Measurements from ENCODE around the gene NDUFAB1.
"Not testable (repeated sequence)": the region's sequence is repeated elsewhere in the genome, so short reads cannot be mapped to it uniquely, and the experiment has no call there.

Gene NDUFAB1

GRCh38 chr16:23584186-23585076 lies 11.7 kb downstream of the NDUFAB1 start:
- no peak for DNase-seq (ENCODE audit: low read depth)

- not testable (repeated sequence) for DNase-seq (ENCODE audit: low read depth)
These were observed 12.8 kb downstream of the NDUFAB1 start for GRCh38 chr16:23583271-23583670.

DNA sequence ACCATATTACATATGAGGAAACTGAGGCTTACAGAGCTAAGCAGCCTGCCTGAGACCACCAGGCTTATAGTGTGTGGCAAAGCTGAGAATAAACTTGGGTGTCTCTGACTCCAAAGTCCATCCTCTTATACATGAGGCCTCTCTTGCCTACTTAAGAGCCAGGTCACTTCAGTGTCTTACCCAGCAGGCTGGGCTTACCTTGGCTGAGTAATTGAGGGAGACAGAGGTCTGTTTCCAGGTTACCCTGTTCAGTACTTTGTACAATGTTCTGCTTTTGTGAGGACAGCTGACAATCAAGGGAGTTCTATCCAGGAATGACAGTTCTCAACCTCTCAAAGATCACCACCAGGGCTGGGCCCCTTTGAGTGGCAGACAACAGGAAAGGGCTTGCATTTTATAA lies 14.4 kb downstream of the NDUFAB1 start:
- no peak for DNase-seq (ENCODE audit: low read depth)

- DNase-seq (ENCODE audit: low read depth), result no peak
These were observed 15.7 kb downstream of the NDUFAB1 start for GRCh38 chr16:23580391-23580790.

- no peak for DNase-seq (ENCODE audit: low read depth)
These were observed 16.7 kb downstream of the NDUFAB1 start for GRCh38 chr16:23579371-23579770.

DNA sequence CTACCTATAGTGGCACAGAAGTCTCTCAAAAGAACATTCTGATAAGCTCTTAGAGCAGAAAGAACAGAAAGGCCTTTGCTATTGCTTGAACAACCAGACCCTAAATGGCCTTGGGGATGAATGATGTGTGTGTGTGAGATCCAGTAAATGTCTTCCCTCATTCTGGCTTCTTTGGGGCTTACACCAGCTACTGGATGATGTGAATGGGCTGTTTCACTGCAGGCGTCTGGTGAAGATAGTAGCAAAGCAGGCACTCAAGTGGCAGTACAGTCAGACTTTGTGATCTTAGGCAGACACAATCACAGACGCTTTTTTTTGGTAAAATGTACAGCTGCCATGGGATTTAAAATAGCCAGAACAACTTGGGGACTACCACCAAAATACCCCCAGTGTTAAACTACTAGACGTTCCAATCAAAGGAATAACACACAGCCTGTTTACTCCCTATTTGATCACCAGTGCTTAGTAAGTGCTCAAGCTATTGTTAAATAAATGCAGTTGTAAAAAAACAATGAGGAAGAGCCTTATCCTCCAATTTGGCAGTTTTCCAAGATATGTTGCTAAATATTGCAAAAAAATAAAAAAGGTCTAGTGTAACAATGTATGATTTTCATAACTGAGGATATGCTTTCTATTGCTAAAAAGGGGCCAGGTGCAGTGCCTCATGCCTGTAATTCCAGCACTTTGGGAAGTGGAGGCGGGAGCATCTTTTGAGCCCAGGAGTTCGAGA lies 17.9 kb downstream of the NDUFAB1 start:
- DNase-seq (ENCODE audit: low read depth), result no peak

GRCh38 chr16:23577493-23577892 lies 18.6 kb downstream of the NDUFAB1 start:
- no peak for DNase-seq (ENCODE audit: low read depth)

GRCh38 chr16:23575834-23576233 lies 20.3 kb downstream of the NDUFAB1 start:
- DNase-seq (ENCODE audit: low read depth), result no peak

DNA sequence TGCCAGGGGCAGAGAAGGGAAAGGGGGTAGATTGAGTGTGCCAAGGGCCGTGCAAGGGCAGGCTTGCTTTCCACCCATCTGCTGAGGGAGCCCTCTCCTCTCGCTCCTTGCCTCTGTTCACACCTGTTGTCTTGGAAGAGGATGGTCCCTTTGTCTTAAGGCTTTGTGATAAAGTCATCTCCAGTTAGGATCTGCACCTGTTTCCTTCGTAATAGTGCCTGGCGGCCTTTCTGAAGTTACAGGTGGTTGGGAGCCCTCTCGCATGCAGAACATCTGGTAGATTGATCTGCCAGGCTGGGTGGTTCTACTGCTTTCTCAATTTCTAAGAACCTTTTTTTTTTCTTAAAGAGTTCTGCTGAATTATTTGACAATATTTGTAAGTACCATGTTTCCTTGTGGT lies 22.3 kb downstream of the NDUFAB1 start:
- DNase-seq (ENCODE audit: low read depth), result no peak

DNA sequence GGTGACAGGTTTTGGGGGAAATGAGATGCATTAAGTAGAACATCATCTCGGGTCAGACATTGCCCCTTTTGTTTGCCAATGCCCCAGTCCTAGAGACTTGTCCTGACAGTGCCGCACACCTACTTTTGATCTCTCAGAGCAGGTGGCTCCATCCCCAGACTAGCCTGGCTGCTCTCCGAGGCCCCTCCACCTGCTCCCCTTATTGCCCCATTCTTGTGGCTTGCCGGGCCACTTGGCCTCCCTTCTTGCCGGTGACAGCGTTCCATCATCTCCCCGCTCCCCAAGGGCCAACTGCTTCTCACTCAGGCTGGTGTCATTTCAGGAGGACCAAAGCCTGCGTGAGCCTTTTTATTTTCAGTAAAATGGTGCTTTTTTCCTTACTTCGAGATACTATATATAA lies 23.7 kb downstream of the NDUFAB1 start:
- DNase-seq (ENCODE audit: low read depth), result no peak

DNA sequence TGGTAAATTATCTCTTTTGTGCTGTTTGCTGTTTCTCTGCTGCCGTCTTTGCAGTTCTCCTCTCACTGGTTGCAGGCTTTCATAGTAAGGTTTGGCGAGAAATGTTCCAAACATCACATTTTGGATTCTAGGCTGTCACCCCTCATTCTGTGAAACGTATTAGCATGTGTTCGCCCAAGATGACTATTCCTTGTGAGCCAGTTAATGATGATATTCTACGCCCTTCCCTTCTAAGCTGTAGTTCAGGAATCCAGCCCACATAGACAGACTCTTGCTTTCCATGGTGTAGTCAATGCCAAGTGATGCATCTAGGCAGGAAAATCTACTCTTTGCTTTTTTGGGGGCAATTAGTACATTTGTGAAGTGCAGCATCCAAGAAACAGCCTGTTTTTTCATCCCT lies 24.2 kb downstream of the NDUFAB1 start:
- DNase-seq (ENCODE audit: low read depth), result no peak

- no peak for DNase-seq (ENCODE audit: low read depth)
These were observed 25.0 kb downstream of the NDUFAB1 start for GRCh38 chr16:23570992-23571632.

- no peak for DNase-seq (ENCODE audit: low read depth)
These were observed 28.5 kb downstream of the NDUFAB1 start for GRCh38 chr16:23567602-23568001.

DNA sequence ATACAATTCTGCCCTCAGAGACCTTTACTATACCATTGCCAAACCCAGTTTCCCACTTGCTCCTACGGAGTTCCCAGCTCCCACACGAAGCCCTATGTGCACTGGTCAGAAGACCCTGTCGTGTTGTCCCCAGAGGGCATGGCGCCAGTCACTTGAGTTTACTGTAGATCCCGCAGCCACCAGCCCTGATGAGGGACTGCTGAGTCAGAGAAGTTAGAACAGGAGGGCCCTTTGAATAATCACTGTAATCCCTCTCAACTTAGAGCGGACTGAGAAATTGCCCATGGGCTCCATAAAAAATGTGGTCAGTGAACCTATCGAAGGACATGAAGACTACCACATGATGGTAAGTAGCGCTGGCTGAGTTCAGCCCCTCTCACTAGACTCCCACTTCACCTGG lies 29.4 kb downstream of the NDUFAB1 start:
- DNase-seq (ENCODE audit: low read depth), result no peak

- no peak for DNase-seq (ENCODE audit: low read depth)
These were observed 31.3 kb downstream of the NDUFAB1 start for GRCh38 chr16:23564575-23565363.

DNA sequence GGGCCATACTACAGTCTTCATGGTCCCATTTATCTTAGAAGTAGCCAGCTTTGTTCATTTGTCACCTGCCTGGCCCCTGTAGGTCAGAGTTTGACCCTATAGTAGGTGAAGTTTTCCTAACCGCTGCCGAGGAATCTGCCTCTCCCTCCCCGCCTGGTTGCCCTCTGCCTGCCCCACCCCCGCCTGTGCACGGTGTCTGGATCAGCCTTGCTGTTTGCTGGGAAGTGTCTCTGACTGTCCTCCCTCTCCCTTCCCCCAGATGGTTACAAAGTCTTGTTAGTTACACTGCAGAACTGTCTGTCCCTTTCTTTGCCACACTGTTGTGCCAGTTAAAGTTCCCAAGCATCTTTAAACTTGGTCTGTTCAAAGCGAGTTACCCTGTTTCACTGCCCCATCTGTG lies 32.9 kb downstream of the NDUFAB1 start:
- no peak for DNase-seq (ENCODE audit: low read depth)

DNA sequence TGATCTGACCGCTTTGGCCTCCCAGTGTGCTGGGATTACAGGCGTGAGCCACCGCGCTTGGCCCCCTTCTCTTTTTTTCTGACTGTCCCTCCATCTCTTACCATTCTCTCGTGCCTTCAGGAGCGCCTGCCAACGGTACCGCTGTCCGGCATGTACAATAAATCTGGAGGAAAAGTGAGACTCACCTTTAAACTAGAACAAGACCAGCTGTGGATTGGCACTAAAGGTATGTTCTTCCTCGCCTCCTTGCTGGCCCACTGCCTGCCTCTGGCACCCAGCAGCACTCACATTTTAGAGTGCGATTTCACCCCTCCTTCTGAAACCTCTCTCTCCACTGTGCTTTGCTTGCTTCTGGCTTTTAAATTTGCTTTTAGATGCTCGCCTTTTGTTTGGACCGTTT lies 33.6 kb downstream of the NDUFAB1 start:
- DNase-seq (ENCODE audit: low read depth), result no peak

DNA sequence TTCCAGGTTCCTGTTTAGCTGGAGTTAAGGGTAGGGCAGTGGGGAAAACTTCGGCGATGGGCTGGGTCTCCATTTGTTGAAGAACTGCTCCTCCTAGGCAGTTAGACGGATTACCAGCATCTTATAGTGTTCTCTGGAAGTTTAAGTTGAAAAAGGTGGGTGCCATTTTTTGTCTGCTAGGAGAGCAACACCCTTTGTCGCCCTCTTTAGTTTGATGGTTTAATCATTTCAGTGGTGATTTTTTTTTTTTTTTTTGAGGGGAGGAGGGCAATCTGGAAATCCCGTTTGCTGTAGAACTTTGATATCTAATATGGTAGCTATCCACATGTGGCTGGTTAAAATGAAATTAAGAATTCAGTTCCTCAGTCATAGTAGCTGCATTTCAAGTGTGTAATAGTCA lies 34.5 kb downstream of the NDUFAB1 start:
- no peak for DNase-seq (ENCODE audit: low read depth)

DNA sequence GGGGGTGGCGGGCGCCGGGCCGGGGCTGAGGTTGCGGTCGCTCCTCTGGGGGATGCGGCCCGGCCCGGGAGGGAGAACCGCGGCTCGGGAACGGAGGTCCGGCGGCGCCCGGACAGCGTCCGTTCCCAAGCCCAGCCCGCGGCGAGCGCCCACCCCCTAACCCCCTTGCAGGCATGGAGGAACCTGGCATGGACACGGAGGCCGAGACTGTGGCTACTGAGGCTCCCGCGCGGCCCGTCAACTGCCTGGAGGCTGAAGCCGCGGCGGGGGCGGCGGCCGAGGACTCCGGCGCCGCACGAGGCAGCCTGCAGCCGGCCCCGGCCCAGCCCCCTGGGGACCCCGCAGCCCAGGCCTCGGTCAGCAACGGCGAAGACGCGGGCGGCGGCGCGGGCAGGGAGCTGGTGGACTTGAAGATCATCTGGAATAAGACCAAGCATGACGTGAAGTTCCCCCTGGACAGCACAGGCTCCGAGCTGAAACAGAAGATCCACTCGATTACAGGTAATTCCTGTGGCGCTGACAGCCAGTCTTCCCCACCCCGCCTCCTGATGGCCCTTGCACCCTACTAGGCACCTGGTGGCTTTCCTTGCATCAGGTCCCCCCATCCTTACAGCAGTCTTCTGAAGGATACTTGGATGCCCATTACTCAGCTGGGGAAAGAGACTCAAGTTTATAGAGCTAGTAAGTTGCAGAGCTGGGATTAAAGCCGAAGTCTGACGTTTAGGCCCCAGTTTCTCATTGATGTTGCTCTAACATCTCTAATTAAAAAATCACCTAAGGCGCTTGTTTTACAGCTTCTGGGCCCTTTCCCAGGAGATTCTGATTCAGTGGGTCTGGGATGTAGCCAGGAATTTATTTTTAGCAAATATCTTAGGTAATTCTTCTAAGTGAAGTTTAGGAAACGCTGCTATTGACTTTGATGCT lies 38.1 kb downstream of the NDUFAB1 start:
- DNase-seq (ENCODE audit: low read depth), result no peak

DNA sequence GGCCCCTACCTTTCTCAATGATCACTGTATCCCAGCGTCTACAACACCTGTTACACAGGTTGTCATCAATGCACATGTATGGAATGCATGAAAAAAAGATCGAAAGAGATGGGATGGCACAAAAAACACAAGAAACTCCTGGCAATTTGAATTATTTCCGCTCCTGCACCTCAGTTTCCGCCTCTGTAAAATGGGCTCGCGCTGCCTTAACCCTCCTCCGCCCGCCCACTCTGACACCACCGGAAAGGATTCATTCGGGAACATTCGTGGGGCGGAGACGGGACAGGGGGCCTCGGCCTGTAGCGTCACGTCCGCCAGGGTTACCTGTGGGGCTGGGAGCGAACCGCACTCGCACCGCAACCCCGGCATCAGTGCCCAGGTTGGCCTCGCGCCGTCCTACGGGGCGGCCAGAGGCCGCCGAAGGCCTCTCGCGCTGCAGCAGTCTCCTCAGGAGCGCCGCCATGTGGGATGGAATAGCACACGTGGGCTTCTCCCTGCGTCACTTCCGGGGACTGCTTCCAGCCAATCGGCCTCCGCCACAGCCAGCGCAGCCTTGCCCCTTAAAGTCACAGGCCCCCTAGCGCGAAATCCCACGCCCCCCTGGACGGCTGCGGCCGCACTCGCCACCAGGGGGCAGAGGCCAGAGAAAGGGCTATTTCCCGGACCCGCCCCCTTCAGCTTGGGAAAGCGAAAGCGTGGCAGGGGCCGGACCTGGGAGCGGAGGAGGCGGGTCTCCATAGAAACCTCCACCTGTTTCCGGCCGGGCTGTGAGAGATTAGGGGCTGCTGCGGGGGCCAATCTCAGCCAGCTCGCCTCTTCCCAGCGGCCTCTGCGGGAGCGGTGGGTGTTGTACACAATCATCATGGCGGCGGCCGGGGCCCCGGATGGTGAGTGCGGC lies 39.0 kb downstream of the NDUFAB1 start, which contains the start of the genes EARS2 and UBFD1:
EARS2 (minus strand) TSS at position 470 of the 898 bp plus-strand sequence; CDS start at position 463, 7 bp downstream.
UBFD1 (plus strand) TSS at position 847 of the 898 bp plus-strand sequence; CDS start at position 863, 16 bp downstream.
- peak; percentile 87 for DNase-seq (ENCODE audit: low read depth)
